Gastroesophageal sphincter (tissue), 4 donors: Measurements from ENCODE around the gene NTSR1. TPM values are rescaled to one million over a fixed set of nuclear protein-coding genes. Genes with fewer than 3 reads are reported as not detected.
A peak's percentile ranks its signal among the peaks of the same experiment; 100 is the strongest.

Experiments
- ATAC-seq: fragments of 150-250 bp; one replicate; pipeline ENCODE4 v1.9.1; 2016; ENCODE audit warnings: mild to moderate bottlenecking, moderate library complexity
- H3K27ac ChIP-seq, 4 donors: fragments of 200-600 bp; sonication (generic) in 3 of 4; 1 replicate in 3 of 4; 2 replicates in 1 of 4; pipeline ENCODE4 v1.5.1; 2016 to 2019
- H3K27me3 ChIP-seq: fragments of 200-600 bp; sonication (generic); one replicate; pipeline ENCODE4 v1.5.1; 2019
- H3K36me3 ChIP-seq, 2 donors: fragments of 200-600 bp; sonication (generic); one replicate each; pipeline ENCODE4 v1.5.1; 2019; ENCODE audit warnings: control low read depth in 1 of 2
- H3K4me1 ChIP-seq, 3 donors: fragments of 200-600 bp; sonication (generic); 1 replicate in 2 of 3; 2 replicates in 1 of 3; pipeline ENCODE4 v1.5.1; 2016 to 2019; ENCODE audit warnings: control low read depth in 2 of 3
- H3K4me3 ChIP-seq, 2 donors: fragments of 200-600 bp; sonication (generic); one replicate each; pipeline ENCODE4 v1.5.1; 2019; ENCODE audit warnings: mild to moderate bottlenecking in 1 of 2, moderate library complexity in 1 of 2
- H3K9me3 ChIP-seq, 3 donors: fragments of 200-600 bp; sonication (generic); one replicate each; pipeline ENCODE4 v1.5.1; 2017 to 2019; ENCODE audit warnings: control low read depth in 2 of 3
- EP300 ChIP-seq: sonication (generic); formaldehyde crosslinking; IDR thresholded peaks from one replicate; pipeline ENCODE4 v1.6.1; 2017; ENCODE audit warnings: antibody characterized with exemption, mild to moderate bottlenecking
- POLR2A ChIP-seq, 2 donors: fragments of 450-650 bp; IDR thresholded peaks; one replicate each; pipeline ENCODE4 v1.6.1; 2017; ENCODE audit warnings: antibody characterized with exemption in 2 of 2, mild to moderate bottlenecking in 2 of 2, moderate library complexity in 1 of 2
- POLR2AphosphoS5 ChIP-seq: sonication (generic); formaldehyde crosslinking; IDR thresholded peaks from one replicate; pipeline ENCODE4 v1.6.1; 2017; ENCODE audit warnings: antibody characterized with exemption
- WGBS, 2 donors: methylation state at CpG; one replicate each; pipeline ENCODE4 v1.1.5; 2018; ENCODE audit warnings: low coverage in 1 of 2; 5-methylcytosine and 5-hydroxymethylcytosine counted together
- total RNA-seq, 4 donors: library from RNA; depleted of rRNA; stranded (reverse); fragments of >200 nt; gene quantifications; one replicate each; pipeline ENCODE4 v1.1.0, GENCODE V29; 2016
- TF ChIP-seq, protein P1 (sequence below), 4 experiments: fragments of 200-600 bp in 2 of 4; fragments of 450-650 bp in 2 of 4; sonication (generic) in 1 of 4; IDR thresholded peaks; one replicate each; pipeline ENCODE4 v1.5.1; 2017 to 2019; ENCODE audit warnings: antibody characterized with exemption in 4 of 4, mild to moderate bottlenecking in 2 of 4, moderate library complexity in 2 of 4

Gene NTSR1
- total RNA-seq, 4 donors from 2014 or later, result 0.13 to 0.85 (median 0.19) TPM

DNA sequence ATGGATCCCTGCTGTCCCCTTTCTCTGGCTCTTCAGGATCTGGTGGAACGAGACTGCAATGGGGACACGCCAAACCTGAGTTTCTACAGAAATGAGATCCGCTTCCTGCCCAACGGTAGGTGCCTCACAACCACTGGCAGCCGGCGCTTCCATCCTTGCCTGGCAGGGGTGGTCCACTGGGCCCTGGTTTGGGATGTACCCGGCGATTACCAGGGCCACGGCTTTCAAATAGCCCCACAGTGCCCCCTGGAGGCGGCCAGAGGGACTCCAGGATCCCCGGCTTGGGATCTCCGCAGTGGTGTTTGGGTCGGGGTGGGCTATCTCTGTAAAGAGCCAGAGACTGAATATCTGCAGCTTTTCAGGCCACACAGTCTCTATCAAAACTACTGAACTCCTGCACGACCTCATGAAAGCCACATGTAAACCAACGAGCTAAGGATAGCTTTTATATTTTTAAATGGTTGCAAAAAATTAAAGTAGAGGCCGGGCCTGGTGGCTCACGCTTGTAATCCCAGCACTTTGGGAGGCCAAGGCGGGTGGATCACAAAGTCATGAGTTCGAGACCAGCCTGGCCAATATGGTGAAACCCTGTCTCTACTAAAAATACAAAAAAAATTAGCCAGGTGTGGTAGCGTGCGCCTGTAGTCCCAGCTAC lies 99.7 kb downstream of the NTSR1 start:
- 66 to 80% methylated on average over 4 to 8 of the region's 21 CpGs for WGBS, 2 donors
- no peak overlapping the region for H3K27ac ChIP-seq
- H3K36me3 ChIP-seq, result peaks cover 0 to 71% of the 10 kb centered on the region in 2 donors

DNA sequence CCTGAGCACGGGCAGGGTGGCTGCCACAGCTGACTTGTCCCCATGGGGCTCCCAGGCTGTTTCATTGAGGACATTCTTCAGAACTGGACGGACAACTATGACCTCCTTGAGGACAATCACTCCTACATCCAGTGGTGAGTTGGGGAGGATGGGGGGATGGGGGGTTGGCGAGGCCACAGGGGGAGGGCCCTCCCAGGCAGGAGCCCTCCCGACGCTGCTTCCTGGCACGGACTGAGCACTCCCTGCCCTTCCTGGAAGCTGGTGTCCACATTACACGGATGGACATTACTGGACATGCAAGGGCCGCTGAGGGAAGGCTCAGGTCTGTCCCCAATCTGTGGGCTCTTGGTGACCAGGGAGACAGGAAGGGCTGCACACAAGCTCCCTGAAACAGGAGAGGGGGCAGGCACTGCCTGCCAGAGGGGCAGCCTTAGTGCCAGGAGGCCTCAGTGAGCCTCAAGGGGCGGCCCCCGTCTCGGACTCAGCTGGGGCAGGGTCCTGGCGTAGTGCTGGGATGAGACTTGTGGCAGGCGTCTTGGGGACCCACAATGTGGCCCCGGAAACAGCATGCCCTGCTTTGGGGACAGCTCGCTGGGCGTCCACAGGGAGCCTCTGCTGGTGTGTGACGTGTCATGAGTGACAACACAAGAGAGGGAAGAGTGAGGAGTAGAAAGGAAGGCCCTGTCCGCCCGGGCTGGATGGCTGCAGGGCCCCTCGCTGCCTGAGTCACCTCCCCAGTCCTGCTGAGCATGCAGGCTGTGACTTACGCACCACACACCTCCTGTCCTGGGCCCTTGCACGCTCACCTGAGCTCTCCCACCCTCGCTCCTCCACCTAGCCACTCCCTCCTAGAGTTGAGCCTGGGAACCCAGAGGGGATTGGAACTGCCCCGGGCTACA lies 101.1 kb downstream of the NTSR1 start:
- Histone ChIP-seq H3K36me3 (peaks cover 0 to 80% of the 10 kb centered on the region in 2 donors), H3K4me3 (no peak overlapping the region), H3K27ac (no peak overlapping the region), H3K27me3 (peaks cover 6% of the 10 kb centered on the region), H3K4me1 (peaks cover 0 to 37% (median 23%) of the 10 kb centered on the region in 3 donors), H3K9me3 (no peaks in the 10 kb centered on the region)
- no peak for TF ChIP-seq POLR2AphosphoS5
- no peak for TF ChIP-seq EP300
- TF ChIP-seq, protein P1, sequence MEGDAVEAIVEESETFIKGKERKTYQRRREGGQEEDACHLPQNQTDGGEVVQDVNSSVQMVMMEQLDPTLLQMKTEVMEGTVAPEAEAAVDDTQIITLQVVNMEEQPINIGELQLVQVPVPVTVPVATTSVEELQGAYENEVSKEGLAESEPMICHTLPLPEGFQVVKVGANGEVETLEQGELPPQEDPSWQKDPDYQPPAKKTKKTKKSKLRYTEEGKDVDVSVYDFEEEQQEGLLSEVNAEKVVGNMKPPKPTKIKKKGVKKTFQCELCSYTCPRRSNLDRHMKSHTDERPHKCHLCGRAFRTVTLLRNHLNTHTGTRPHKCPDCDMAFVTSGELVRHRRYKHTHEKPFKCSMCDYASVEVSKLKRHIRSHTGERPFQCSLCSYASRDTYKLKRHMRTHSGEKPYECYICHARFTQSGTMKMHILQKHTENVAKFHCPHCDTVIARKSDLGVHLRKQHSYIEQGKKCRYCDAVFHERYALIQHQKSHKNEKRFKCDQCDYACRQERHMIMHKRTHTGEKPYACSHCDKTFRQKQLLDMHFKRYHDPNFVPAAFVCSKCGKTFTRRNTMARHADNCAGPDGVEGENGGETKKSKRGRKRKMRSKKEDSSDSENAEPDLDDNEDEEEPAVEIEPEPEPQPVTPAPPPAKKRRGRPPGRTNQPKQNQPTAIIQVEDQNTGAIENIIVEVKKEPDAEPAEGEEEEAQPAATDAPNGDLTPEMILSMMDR (IDR thresholded peaks at IDR 0.05), result no peak
- no peak for TF ChIP-seq POLR2A (IDR thresholded peaks at IDR 0.05)
- 81 to 94% methylated on average over 4 to 6 of the region's 24 CpGs for WGBS, 2 donors
- no peak for ATAC-seq

More for the DNA sequence above, 99.7 kb downstream of the NTSR1 start:
- Histone ChIP-seq H3K4me1 (peaks cover 0 to 41% (median 23%) of the 10 kb centered on the region in 3 donors), H3K4me3 (no peak overlapping the region), H3K9me3 (no peaks in the 10 kb centered on the region), H3K27me3 (no peaks in the 10 kb centered on the region)
- peak; percentile 43 for ATAC-seq
- TF ChIP-seq POLR2AphosphoS5, result no peak
- no peak for TF ChIP-seq POLR2A (IDR thresholded peaks at IDR 0.05)
- TF ChIP-seq, protein P1 (IDR thresholded peaks at IDR 0.05), result peak in 3 of 4 experiments; percentile 76 to 93 (median 84)
- no peak for TF ChIP-seq EP300

DNA sequence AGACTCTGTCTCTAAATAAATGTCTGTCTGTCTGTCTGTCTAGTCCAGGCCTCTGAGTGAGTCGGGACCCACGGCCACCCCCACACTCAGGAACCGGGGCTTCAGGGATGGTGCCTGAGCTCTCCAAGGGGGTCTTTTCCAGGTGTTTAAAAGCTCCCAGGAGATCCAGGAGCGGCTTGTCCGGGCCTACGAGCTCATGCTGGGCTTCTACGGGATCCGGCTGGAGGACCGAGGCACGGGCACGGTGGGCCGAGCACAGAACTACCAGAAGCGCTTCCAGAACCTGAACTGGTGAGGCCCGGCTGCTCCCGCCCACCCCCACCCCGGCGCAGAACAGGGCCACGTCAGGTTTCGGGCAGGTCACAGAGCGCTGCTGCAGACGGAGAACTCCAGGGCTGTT lies 102.7 kb downstream of the NTSR1 start:
- H3K4me3 ChIP-seq, result no peak overlapping the region
- peaks cover 22% of the 10 kb centered on the region for H3K27me3 ChIP-seq
- peaks cover 0 to 42% (median 31%) of the 10 kb centered on the region in 3 donors for H3K4me1 ChIP-seq
- TF ChIP-seq POLR2AphosphoS5 (no peak), EP300 (no peak), POLR2A (IDR thresholded peaks at IDR 0.05) (no peak)
- TF ChIP-seq, protein P1 (IDR thresholded peaks at IDR 0.05), result no peak
- H3K27ac ChIP-seq, result no peak overlapping the region
- no peak for ATAC-seq
- peaks cover 0 to 79% of the 10 kb centered on the region in 2 donors for H3K36me3 ChIP-seq
- H3K9me3 ChIP-seq, result no peaks in the 10 kb centered on the region
- 70% methylated on average over 2 of the region's 21 CpGs; no CpG with 5 or more reads in 1 of the 2 donors for WGBS, 2 donors

DNA sequence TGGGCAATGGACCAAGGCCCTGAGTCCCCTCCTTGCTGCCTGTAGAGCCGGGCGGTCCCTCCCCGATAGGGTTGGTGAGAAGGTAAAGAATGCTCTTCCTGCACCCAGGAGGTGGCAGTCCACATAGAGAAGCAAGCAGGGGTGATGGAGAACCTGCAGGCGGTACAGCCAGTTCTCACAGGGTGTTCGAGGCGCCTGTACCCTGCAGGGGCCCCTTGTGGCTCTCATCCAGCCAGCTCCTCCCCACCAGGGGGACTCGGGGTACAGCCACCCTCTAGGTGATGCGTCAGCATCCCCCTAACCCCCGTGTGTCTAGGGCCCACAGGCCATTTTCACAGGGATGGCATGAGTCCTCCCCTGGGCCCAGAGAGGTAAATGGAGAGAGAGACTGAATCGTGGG lies 103.1 kb downstream of the NTSR1 start:
- Histone ChIP-seq H3K4me1 (peaks cover 0 to 42% (median 30%) of the 10 kb centered on the region in 3 donors), H3K4me3 (no peak overlapping the region), H3K36me3 (peaks cover 0 to 75% of the 10 kb centered on the region in 2 donors), H3K9me3 (no peaks in the 10 kb centered on the region), H3K27ac (no peak overlapping the region), H3K27me3 (peaks cover 26% of the 10 kb centered on the region)
- TF ChIP-seq, protein P1 (IDR thresholded peaks at IDR 0.05), result no peak
- no peak for TF ChIP-seq POLR2A (IDR thresholded peaks at IDR 0.05)
- TF ChIP-seq EP300, result no peak
- TF ChIP-seq POLR2AphosphoS5, result no peak
- ATAC-seq, result no peak
- WGBS, 2 donors, result 60% methylated on average over 1 of the region's 10 CpGs; no CpG with 5 or more reads in 1 of the 2 donors

Other genes with a start within 250 kb of the NTSR1 start
- gene GATA5, start 232.8 kb upstream of the NTSR1 start, total RNA-seq, result 1 to 10 TPM in 2 of 4 donors, under 1 TPM in 2; 0.31 to 2.2 (median 1.1) TPM
- 10 to 100 TPM; 15.9 to 20.2 (median 19.2) TPM for gene SLCO4A1, start 66.3 kb upstream of the NTSR1 start, total RNA-seq
- gene MRGBP, start 87.6 kb downstream of the NTSR1 start, total RNA-seq, result 10 to 100 TPM in 3 of 4 donors, 1 to 10 TPM in 1; 9.3 to 15.6 (median 14.5) TPM
- 10 to 100 TPM; 55.1 to 61.0 (median 58.9) TPM for gene OGFR, start 96.0 kb downstream of the NTSR1 start, total RNA-seq
- gene COL9A3, start 108.2 kb downstream of the NTSR1 start, total RNA-seq, result 10 to 100 TPM in 2 of 4 donors, 1 to 10 TPM in 2; 8.8 to 29.9 (median 14.3) TPM
- gene TCFL5, start 153.0 kb downstream of the NTSR1 start, total RNA-seq, result 10 to 100 TPM; 12.0 to 28.9 (median 13.8) TPM
- 10 to 100 TPM; 49.5 to 75.8 (median 66.5) TPM for gene DIDO1, start 217.7 kb downstream of the NTSR1 start, total RNA-seq
- gene GID8, start 229.3 kb downstream of the NTSR1 start, total RNA-seq, result 10 to 100 TPM; 23.2 to 34.8 (median 27.9) TPM
- 1 to 10 TPM; 1.3 to 4.6 (median 2.8) TPM for gene SLC17A9, start 243.9 kb downstream of the NTSR1 start, total RNA-seq